ENCODE measurements around the gene GLCE. TPM values are rescaled to one million over a fixed set of nuclear protein-coding genes. Genes with fewer than 3 reads are reported as not detected.

Gene GLCE
- total and polyA plus RNA-seq, 7 donors, result 2.5 to 6.0 (median 4.2) TPM

GRCh38 chr15:69305933-69306568 lies 145.6 kb downstream of the GLCE start:
- 84 to 88% (median 84%) methylated on average over 9 of the region's 9 CpGs for WGBS, 3 donors
- Histone ChIP-seq H3K4me1 (no peaks in the 10 kb centered on the region), H3K36me3 (ENCODE audit: insufficient read depth in 1 of 2, low read depth in 1 of 2) (no peaks in the 10 kb centered on the region), H3K9me3 (no peaks in the 10 kb centered on the region), H3K4me3 (no peak overlapping the region), H3K27ac (no peak overlapping the region), H3K27me3 (ENCODE audit: insufficient read depth in 3 of 3, low read length in 2 of 3) (peaks cover 0 to 29% (median 6%) of the 10 kb centered on the region in 3 donors)
- ATAC-seq (no peak), DNase-seq (no peak)
- intact Hi-C loops (cut with DNase I), result no loop called here
- no peak for TF ChIP-seq CTCF (IDR thresholded peaks at IDR 0.05)

- Histone ChIP-seq H3K4me1 (no peaks in the 10 kb centered on the region), H3K9me3 (no peaks in the 10 kb centered on the region), H3K4me3 (no peak overlapping the region), H3K36me3 (ENCODE audit: insufficient read depth in 1 of 2, low read depth in 1 of 2) (no peaks in the 10 kb centered on the region), H3K27ac (no peak overlapping the region), H3K27me3 (ENCODE audit: insufficient read depth in 3 of 3, low read length in 2 of 3) (peaks cover 0 to 10% (median 3%) of the 10 kb centered on the region in 3 donors)
- no peak for TF ChIP-seq CTCF (IDR thresholded peaks at IDR 0.05)
- intact Hi-C loops (cut with DNase I), result no loop called here
- ATAC-seq, result no peak
- no peak for DNase-seq
- 82 to 86% (median 84%) methylated on average over 3 of the region's 3 CpGs for WGBS, 3 donors
Observed at GRCh38 chr15:69307939-69308338, 147.5 kb downstream of the GLCE start.

- H3K4me3 ChIP-seq, result no peak overlapping the region
- H3K36me3 ChIP-seq (ENCODE audit: insufficient read depth in 1 of 2, low read depth in 1 of 2), result no peaks in the 10 kb centered on the region
- intact Hi-C loops (cut with DNase I), result no loop called here
- H3K9me3 ChIP-seq, result no peaks in the 10 kb centered on the region
- no peaks in the 10 kb centered on the region for H3K4me1 ChIP-seq
- no peak overlapping the region for H3K27ac ChIP-seq
- ATAC-seq, result no peak
- 69 to 84% (median 84%) methylated on average over 5 of the region's 5 CpGs for WGBS, 3 donors
- no peak for TF ChIP-seq CTCF (IDR thresholded peaks at IDR 0.05)
- peaks cover 0 to 9% (median 3%) of the 10 kb centered on the region in 3 donors for H3K27me3 ChIP-seq (ENCODE audit: insufficient read depth in 3 of 3, low read length in 2 of 3)
- DNase-seq, result no peak
Observed at GRCh38 chr15:69308949-69309348, 148.5 kb downstream of the GLCE start.

- Histone ChIP-seq H3K4me1 (no peaks in the 10 kb centered on the region), H3K27me3 (ENCODE audit: insufficient read depth in 3 of 3, low read length in 2 of 3) (peaks cover 0 to 9% (median 0%) of the 10 kb centered on the region in 3 donors), H3K9me3 (no peaks in the 10 kb centered on the region), H3K36me3 (ENCODE audit: insufficient read depth in 1 of 2, low read depth in 1 of 2) (no peaks in the 10 kb centered on the region), H3K4me3 (no peak overlapping the region), H3K27ac (no peak overlapping the region)
- no peak for TF ChIP-seq CTCF (IDR thresholded peaks at IDR 0.05)
- 66 to 78% (median 73%) methylated on average over 5 of the region's 5 CpGs for WGBS, 3 donors
- no peak for ATAC-seq
- DNase-seq, result no peak
- intact Hi-C loops (cut with DNase I), result no loop called here
Observed at GRCh38 chr15:69311319-69311721, 150.9 kb downstream of the GLCE start.
